Measurements from ENCODE around the gene THRB.

THRB gene

DNA sequence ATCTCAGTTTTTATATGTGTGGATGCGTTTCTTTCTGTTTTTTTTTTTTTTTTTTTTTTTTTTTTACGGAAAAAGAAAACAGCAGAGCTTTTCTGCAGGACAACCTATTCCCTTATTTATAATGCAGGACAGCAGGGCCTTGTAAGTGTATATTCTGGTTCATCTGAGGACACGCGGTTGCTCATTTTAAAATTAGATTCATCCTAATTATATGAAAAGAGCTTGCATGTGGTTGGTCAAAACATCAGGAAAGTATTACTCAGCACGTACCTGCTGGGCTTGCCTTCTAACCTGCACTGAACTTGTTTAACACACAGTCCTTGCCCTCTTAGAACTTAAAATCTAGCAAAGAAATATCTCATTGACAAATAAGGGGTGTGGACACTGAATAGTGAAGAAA lies 13.5 kb downstream of the THRB start:
- no peak overlapping the region for H3K9ac ChIP-seq (ENCODE audit: low read depth, low read length, poor library complexity)
- H2BK12ac ChIP-seq (ENCODE audit: low read length), result no peak overlapping the region
- no peak overlapping the region for H4K8ac ChIP-seq (ENCODE audit: low read depth, low read length)
- H2BK5ac ChIP-seq (ENCODE audit: low read length), result no peak overlapping the region
- H3K23ac ChIP-seq (ENCODE audit: low read depth, low read length, poor library complexity), result no peak overlapping the region
- no peaks in the 10 kb centered on the region for H3K27me3 ChIP-seq (ENCODE audit: control insufficient read depth in 3 of 3, insufficient read depth in 3 of 3, low read depth in 1 of 3, low read length in 3 of 3)
- no peak overlapping the region for H3K18ac ChIP-seq (ENCODE audit: low read length)
- H3K79me1 ChIP-seq (ENCODE audit: low read depth, low read length), result no peaks in the 10 kb centered on the region
- H2AFZ ChIP-seq (ENCODE audit: low read length), result no peak overlapping the region
- H3K27ac ChIP-seq (replicated peaks; ENCODE audit: low read length), result no peak overlapping the region
- H2BK120ac ChIP-seq (ENCODE audit: low read depth, low read length), result no peak overlapping the region
- no peaks in the 10 kb centered on the region for H3K36me3 ChIP-seq (replicated peaks in 1 of 2; ENCODE audit: control insufficient read depth in 2 of 2, insufficient read depth in 2 of 2, low read length in 2 of 2)
- H4K91ac ChIP-seq (ENCODE audit: low read depth, low read length, poor library complexity), result no peak overlapping the region
- no peak overlapping the region for H2AK5ac ChIP-seq (ENCODE audit: low read depth, low read length)
- H3K4me3 ChIP-seq (ENCODE audit: low read length in 2 of 2), result no peak overlapping the region
- H3K4ac ChIP-seq (ENCODE audit: low read length), result no peak overlapping the region
- DNase-seq (ENCODE audit: low spot score), result no peak
- no peak overlapping the region for H3K14ac ChIP-seq (ENCODE audit: low read length)
- no CpG with 5 or more reads among the region's 5 CpGs for whole genome bisulfite sequencing, 2 donors (ENCODE audit: extremely low coverage in 2 of 2, insufficient read length in 2 of 2, insufficient replicate concordance in 1 of 2)
- peaks cover 0 to 5% of the 10 kb centered on the region in 2 donors for H3K4me1 ChIP-seq (ENCODE audit: control insufficient read depth in 2 of 2, insufficient read depth in 1 of 2, low read depth in 1 of 2, low read length in 2 of 2)
- H3K4me2 ChIP-seq (ENCODE audit: insufficient read depth, low read length, poor library complexity, severe bottlenecking), result no peak overlapping the region
- no peaks in the 10 kb centered on the region for H3K9me3 ChIP-seq (replicated peaks in 1 of 2; ENCODE audit: control insufficient read depth in 2 of 2, insufficient read depth in 1 of 2, low read depth in 1 of 2, low read length in 2 of 2)
- H2BK15ac ChIP-seq (ENCODE audit: low read length), result no peak overlapping the region

DNA sequence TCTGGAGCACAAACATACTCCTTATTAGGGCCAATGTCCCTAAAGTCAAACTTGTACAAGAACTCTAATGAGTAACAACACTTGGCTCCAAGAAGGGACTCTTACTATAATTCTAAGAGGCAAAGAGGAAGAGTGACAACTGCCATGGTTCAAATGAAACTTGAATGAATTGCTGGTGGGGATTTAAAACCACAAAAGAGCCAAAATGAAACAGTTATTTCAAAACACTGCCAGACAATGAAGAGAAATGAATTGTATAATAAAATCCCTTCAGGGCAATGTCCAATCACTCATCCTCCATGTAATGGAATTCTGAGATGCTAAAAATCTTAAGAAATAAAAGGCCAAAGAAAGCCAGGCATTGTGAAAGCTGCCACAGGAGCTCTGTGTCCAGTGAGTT lies 14.2 kb downstream of the THRB start:
- no peak overlapping the region for H3K27ac ChIP-seq (replicated peaks; ENCODE audit: low read length)
- H2AFZ ChIP-seq (ENCODE audit: low read length), result no peak overlapping the region
- H2BK120ac ChIP-seq (ENCODE audit: low read depth, low read length), result no peak overlapping the region
- H4K91ac ChIP-seq (ENCODE audit: low read depth, low read length, poor library complexity), result no peak overlapping the region
- no peak overlapping the region for H3K14ac ChIP-seq (ENCODE audit: low read length)
- H2BK15ac ChIP-seq (ENCODE audit: low read length), result no peak overlapping the region
- H3K4ac ChIP-seq (ENCODE audit: low read length), result no peak overlapping the region
- no peaks in the 10 kb centered on the region for H3K79me1 ChIP-seq (ENCODE audit: low read depth, low read length)
- no peak overlapping the region for H2BK12ac ChIP-seq (ENCODE audit: low read length)
- H3K4me2 ChIP-seq (ENCODE audit: insufficient read depth, low read length, poor library complexity, severe bottlenecking), result no peak overlapping the region
- H3K9ac ChIP-seq (ENCODE audit: low read depth, low read length, poor library complexity), result no peak overlapping the region
- H3K9me3 ChIP-seq (replicated peaks in 1 of 2; ENCODE audit: control insufficient read depth in 2 of 2, insufficient read depth in 1 of 2, low read depth in 1 of 2, low read length in 2 of 2), result no peaks in the 10 kb centered on the region
- H2AK5ac ChIP-seq (ENCODE audit: low read depth, low read length), result no peak overlapping the region
- no peak overlapping the region for H2BK5ac ChIP-seq (ENCODE audit: low read length)
- H3K36me3 ChIP-seq (replicated peaks in 1 of 2; ENCODE audit: control insufficient read depth in 2 of 2, insufficient read depth in 2 of 2, low read length in 2 of 2), result no peaks in the 10 kb centered on the region
- no peak overlapping the region for H3K23ac ChIP-seq (ENCODE audit: low read depth, low read length, poor library complexity)
- H3K4me1 ChIP-seq (ENCODE audit: control insufficient read depth in 2 of 2, insufficient read depth in 1 of 2, low read depth in 1 of 2, low read length in 2 of 2), result peaks cover 0 to 7% of the 10 kb centered on the region in 2 donors
- no peaks in the 10 kb centered on the region for H3K27me3 ChIP-seq (ENCODE audit: control insufficient read depth in 3 of 3, insufficient read depth in 3 of 3, low read depth in 1 of 3, low read length in 3 of 3)
- no peak for DNase-seq (ENCODE audit: low spot score)
- no peak overlapping the region for H3K18ac ChIP-seq (ENCODE audit: low read length)
- no peak overlapping the region for H3K4me3 ChIP-seq (ENCODE audit: low read length in 2 of 2)
- no peak overlapping the region for H4K8ac ChIP-seq (ENCODE audit: low read depth, low read length)

DNA sequence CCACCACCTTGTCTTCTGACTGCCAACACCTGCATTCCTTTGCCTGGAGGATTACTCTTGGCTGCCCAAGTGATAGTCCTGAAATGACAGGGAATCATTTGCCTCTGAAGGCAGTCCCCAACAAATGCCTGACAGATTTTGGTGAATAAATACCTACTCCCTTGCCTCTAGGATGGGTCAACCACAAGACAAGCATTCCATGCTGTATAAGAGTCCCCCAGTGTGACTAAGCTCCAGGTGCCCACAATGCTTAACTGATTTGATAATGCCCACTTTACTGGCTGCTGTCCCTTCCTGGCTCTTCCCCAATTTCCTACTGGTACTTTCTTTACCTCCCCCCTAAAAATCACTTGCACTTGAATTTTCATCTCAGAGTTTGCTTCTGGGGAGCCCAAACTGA lies 14.8 kb downstream of the THRB start:
- Histone ChIP-seq H3K23ac (ENCODE audit: low read depth, low read length, poor library complexity) (no peak overlapping the region), H4K91ac (ENCODE audit: low read depth, low read length, poor library complexity) (no peak overlapping the region), H3K14ac (ENCODE audit: low read length) (peak overlapping the region; percentile 21), H3K79me1 (ENCODE audit: low read depth, low read length) (no peaks in the 10 kb centered on the region), H3K18ac (ENCODE audit: low read length) (no peak overlapping the region), H3K4me3 (ENCODE audit: low read length in 2 of 2) (no peak overlapping the region), H3K4me1 (ENCODE audit: control insufficient read depth in 2 of 2, insufficient read depth in 1 of 2, low read depth in 1 of 2, low read length in 2 of 2) (peaks cover 0 to 7% of the 10 kb centered on the region in 2 donors), H2BK15ac (ENCODE audit: low read length) (no peak overlapping the region), H3K9me3 (replicated peaks in 1 of 2; ENCODE audit: control insufficient read depth in 2 of 2, insufficient read depth in 1 of 2, low read depth in 1 of 2, low read length in 2 of 2) (no peaks in the 10 kb centered on the region), H3K4ac (ENCODE audit: low read length) (no peak overlapping the region), H3K27ac (replicated peaks; ENCODE audit: low read length) (no peak overlapping the region), H2AFZ (ENCODE audit: low read length) (no peak overlapping the region), H2BK12ac (ENCODE audit: low read length) (no peak overlapping the region), H3K9ac (ENCODE audit: low read depth, low read length, poor library complexity) (no peak overlapping the region), H3K27me3 (ENCODE audit: control insufficient read depth in 3 of 3, insufficient read depth in 3 of 3, low read depth in 1 of 3, low read length in 3 of 3) (no peaks in the 10 kb centered on the region), H2AK5ac (ENCODE audit: low read depth, low read length) (no peak overlapping the region), H3K4me2 (ENCODE audit: insufficient read depth, low read length, poor library complexity, severe bottlenecking) (no peak overlapping the region), H2BK120ac (ENCODE audit: low read depth, low read length) (no peak overlapping the region), H3K36me3 (replicated peaks in 1 of 2; ENCODE audit: control insufficient read depth in 2 of 2, insufficient read depth in 2 of 2, low read length in 2 of 2) (no peaks in the 10 kb centered on the region), H2BK5ac (ENCODE audit: low read length) (no peak overlapping the region), H4K8ac (ENCODE audit: low read depth, low read length) (no peak overlapping the region)
- no peak for DNase-seq (ENCODE audit: low spot score)

DNA sequence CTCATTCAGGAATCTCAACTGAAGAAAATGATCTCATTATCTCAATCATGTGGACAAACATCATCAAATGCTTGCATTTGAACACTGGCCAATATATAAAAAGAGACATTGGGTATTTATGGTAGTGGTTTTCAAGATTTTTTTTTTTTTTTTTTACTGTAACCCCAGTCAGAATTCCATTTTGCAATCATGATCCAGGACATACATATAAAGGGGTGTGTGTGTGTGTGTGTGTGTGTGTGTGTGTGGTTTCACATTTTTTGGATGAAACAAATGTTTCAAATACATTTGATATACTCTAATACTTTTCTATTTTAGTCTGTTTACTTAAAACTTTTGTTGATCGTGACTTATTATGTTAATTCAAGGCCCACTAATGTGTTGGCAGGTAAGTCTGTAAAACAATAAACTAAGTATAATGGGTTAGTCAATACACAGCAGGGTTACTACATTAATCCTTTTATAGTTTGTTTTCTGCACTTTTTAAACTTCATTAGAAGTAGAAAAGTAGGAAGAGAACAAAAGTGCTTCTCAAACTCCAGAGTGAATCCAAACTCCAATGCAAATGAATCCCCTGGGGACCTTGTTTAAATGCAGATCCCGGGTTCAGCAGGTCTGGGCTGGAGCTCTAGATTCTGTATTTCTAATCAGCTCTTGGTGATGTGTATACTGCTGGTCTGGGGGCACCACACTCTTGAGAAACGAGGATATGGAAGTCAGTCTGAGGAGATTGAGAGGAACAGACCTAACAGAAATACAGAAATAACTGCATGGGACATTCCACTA lies 17.6 kb downstream of the THRB start:
- no peak overlapping the region for H3K9ac ChIP-seq (ENCODE audit: low read depth, low read length, poor library complexity)
- H4K91ac ChIP-seq (ENCODE audit: low read depth, low read length, poor library complexity), result no peak overlapping the region
- H2AK5ac ChIP-seq (ENCODE audit: low read depth, low read length), result no peak overlapping the region
- H3K4me3 ChIP-seq (ENCODE audit: low read length in 2 of 2), result no peak overlapping the region
- no peak overlapping the region for H3K18ac ChIP-seq (ENCODE audit: low read length)
- no peak overlapping the region for H3K4ac ChIP-seq (ENCODE audit: low read length)
- H2BK15ac ChIP-seq (ENCODE audit: low read length), result no peak overlapping the region
- no CpG with 5 or more reads among the region's 3 CpGs for WGBS, 2 donors (ENCODE audit: extremely low coverage in 2 of 2, insufficient read length in 2 of 2, insufficient replicate concordance in 1 of 2)
- H3K4me2 ChIP-seq (ENCODE audit: insufficient read depth, low read length, poor library complexity, severe bottlenecking), result no peak overlapping the region
- H3K27ac ChIP-seq (replicated peaks; ENCODE audit: low read length), result no peak overlapping the region
- H2BK5ac ChIP-seq (ENCODE audit: low read length), result no peak overlapping the region
- H3K79me1 ChIP-seq (ENCODE audit: low read depth, low read length), result no peaks in the 10 kb centered on the region
- DNase-seq (ENCODE audit: low spot score), result no peak
- H2BK12ac ChIP-seq (ENCODE audit: low read length), result no peak overlapping the region
- no peak overlapping the region for H4K8ac ChIP-seq (ENCODE audit: low read depth, low read length)
- H3K14ac ChIP-seq (ENCODE audit: low read length), result no peak overlapping the region
- peaks cover 0 to 7% of the 10 kb centered on the region in 2 donors for H3K4me1 ChIP-seq (ENCODE audit: control insufficient read depth in 2 of 2, insufficient read depth in 1 of 2, low read depth in 1 of 2, low read length in 2 of 2)
- no peak overlapping the region for H3K23ac ChIP-seq (ENCODE audit: low read depth, low read length, poor library complexity)
- H2AFZ ChIP-seq (ENCODE audit: low read length), result no peak overlapping the region
- H3K27me3 ChIP-seq (ENCODE audit: control insufficient read depth in 3 of 3, insufficient read depth in 3 of 3, low read depth in 1 of 3, low read length in 3 of 3), result no peaks in the 10 kb centered on the region
- H2BK120ac ChIP-seq (ENCODE audit: low read depth, low read length), result no peak overlapping the region
- no peaks in the 10 kb centered on the region for H3K9me3 ChIP-seq (replicated peaks in 1 of 2; ENCODE audit: control insufficient read depth in 2 of 2, insufficient read depth in 1 of 2, low read depth in 1 of 2, low read length in 2 of 2)
- no peaks in the 10 kb centered on the region for H3K36me3 ChIP-seq (replicated peaks in 1 of 2; ENCODE audit: control insufficient read depth in 2 of 2, insufficient read depth in 2 of 2, low read length in 2 of 2)
